ENCODE data around the gene CCDC167. TPM values are rescaled to one million over a fixed set of nuclear protein-coding genes. Genes with fewer than 3 reads are reported as not detected.

CCDC167 gene
- total and polyA plus RNA-seq, 2 donors from 2014 or later = 15.7 to 63.5 TPM

DNA sequence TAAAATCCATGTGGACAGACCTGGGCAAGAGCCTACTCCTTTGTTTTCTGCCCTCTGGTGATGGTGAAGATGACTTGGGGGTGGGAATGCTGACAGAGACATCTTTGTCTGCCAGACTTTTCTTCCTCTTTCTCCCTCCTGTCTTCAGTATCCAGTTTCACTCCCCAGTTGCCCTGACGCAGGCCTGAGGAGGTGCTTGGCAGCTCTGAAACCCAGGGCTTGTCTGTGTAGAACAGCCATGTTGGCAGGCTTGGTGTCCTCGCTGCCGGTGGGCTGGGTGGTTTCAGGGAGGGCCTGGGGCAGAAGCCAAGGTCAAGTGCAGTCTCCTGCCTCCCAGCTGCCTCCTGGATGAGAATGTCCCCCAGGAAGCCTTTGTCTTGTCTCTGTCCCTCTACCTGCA lies 22.5 kb downstream of the CCDC167 start:
- no peak for FAIRE-seq
- intact Hi-C loops (cut with DNase I) = no loop called here
- Histone ChIP-seq H3K27me3 (ENCODE audit: control insufficient read depth, insufficient read depth, low read length) (no peaks in the 10 kb centered on the region), H3K9ac (ENCODE audit: low read length in 3 of 3) (no peak overlapping the region), H3K27ac (ENCODE audit: low read depth in 2 of 2, low read length in 2 of 2) (no peak overlapping the region), H3K4me1 (ENCODE audit: control insufficient read depth in 2 of 3, insufficient read depth in 2 of 3, low read depth in 1 of 3, low read length in 3 of 3) (peaks cover 0 to 8% (median 3%) of the 10 kb centered on the region in 3 donors), H3K36me3 (ENCODE audit: control insufficient read depth in 2 of 3, insufficient read depth in 3 of 3, low read length in 3 of 3) (peaks cover 0 to 71% (median 42%) of the 10 kb centered on the region in 3 donors), H3K4me3 (ENCODE audit: low read length in 3 of 3) (no peak overlapping the region), H3K9me3 (ENCODE audit: control insufficient read depth in 2 of 3, insufficient read depth in 1 of 3, low read length in 3 of 3) (no peaks in the 10 kb centered on the region)
- TF ChIP-seq, protein P1, sequence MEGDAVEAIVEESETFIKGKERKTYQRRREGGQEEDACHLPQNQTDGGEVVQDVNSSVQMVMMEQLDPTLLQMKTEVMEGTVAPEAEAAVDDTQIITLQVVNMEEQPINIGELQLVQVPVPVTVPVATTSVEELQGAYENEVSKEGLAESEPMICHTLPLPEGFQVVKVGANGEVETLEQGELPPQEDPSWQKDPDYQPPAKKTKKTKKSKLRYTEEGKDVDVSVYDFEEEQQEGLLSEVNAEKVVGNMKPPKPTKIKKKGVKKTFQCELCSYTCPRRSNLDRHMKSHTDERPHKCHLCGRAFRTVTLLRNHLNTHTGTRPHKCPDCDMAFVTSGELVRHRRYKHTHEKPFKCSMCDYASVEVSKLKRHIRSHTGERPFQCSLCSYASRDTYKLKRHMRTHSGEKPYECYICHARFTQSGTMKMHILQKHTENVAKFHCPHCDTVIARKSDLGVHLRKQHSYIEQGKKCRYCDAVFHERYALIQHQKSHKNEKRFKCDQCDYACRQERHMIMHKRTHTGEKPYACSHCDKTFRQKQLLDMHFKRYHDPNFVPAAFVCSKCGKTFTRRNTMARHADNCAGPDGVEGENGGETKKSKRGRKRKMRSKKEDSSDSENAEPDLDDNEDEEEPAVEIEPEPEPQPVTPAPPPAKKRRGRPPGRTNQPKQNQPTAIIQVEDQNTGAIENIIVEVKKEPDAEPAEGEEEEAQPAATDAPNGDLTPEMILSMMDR (IDR thresholded peaks at IDR 0.05; ENCODE audit: borderline replicate concordance, extremely low read depth, insufficient read depth) = no peak
- no peak for DNase-seq

DNA sequence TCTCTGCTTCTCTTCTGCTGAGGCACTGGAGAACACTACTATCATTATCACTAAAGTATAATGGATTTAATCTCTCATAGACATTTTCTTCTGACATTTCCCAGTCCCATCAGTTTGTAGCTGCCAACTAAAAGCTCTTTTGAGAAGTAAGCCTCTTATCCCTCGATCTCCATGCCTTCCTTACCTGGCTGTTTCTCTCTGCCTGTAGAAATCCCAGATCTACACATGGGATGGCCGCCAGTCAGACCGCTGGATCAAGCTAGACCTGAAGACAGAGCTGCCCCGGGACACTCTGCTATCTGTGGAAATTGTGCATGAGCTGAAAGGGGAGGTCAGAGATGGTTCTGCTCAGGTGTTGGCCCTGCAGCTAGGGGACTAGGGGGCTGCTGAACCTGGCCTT lies 25.4 kb downstream of the CCDC167 start:
- TF ChIP-seq, protein P1 (IDR thresholded peaks at IDR 0.05; ENCODE audit: borderline replicate concordance, extremely low read depth, insufficient read depth) = no peak
- no peak for DNase-seq
- Histone ChIP-seq H3K4me3 (ENCODE audit: low read length in 3 of 3) (no peak overlapping the region), H3K27me3 (ENCODE audit: control insufficient read depth, insufficient read depth, low read length) (no peaks in the 10 kb centered on the region), H3K9me3 (ENCODE audit: control insufficient read depth in 2 of 3, insufficient read depth in 1 of 3, low read length in 3 of 3) (no peaks in the 10 kb centered on the region), H3K4me1 (ENCODE audit: control insufficient read depth in 2 of 3, insufficient read depth in 2 of 3, low read depth in 1 of 3, low read length in 3 of 3) (peaks cover 0 to 8% (median 3%) of the 10 kb centered on the region in 3 donors), H3K9ac (ENCODE audit: low read length in 3 of 3) (no peak overlapping the region), H3K36me3 (ENCODE audit: control insufficient read depth in 2 of 3, insufficient read depth in 3 of 3, low read length in 3 of 3) (peaks cover 4 to 65% (median 49%) of the 10 kb centered on the region in 3 donors), H3K27ac (ENCODE audit: low read depth in 2 of 2, low read length in 2 of 2) (no peak overlapping the region)
- FAIRE-seq = no peak
- intact Hi-C loops (cut with DNase I) = no loop called here

DNA sequence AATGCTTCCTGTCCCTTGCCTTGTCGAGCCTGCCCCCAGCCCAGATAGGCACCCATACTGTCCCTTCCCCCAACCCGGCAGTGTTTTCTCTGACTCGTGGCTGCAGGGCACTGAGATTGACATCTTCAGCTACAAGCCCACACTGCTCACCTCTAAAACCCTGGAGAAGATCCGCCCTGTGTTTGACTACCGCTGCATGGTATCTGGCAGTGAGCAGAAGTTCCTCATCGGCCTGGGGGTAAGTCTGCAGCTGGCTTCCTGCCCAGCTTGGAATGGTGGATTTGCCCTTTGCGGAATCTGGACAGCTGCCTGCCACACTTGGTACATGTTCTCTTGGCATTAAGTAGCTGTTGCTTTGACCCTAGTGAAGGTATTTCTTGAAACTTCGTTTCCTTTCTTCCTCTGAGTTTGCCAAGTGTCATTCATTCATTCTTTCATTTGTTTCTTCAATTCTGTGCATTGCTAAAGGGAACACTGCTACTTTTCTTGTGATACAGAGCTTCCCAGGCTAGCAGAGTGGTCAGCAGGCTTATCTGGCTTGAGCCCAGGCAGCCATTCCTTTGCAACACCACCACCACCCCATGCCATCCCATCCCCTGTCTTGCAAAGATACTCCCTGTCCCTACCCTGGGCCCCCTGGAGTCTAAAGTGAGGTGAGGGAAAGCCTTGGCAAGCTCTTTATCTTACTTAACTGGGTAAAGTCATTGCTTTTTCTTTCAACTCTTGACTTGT lies 26.2 kb downstream of the CCDC167 start:
- Histone ChIP-seq H3K9ac (ENCODE audit: low read length in 3 of 3) (no peak overlapping the region), H3K4me3 (ENCODE audit: low read length in 3 of 3) (no peak overlapping the region), H3K27ac (ENCODE audit: low read depth in 2 of 2, low read length in 2 of 2) (no peak overlapping the region), H3K9me3 (ENCODE audit: control insufficient read depth in 2 of 3, insufficient read depth in 1 of 3, low read length in 3 of 3) (no peaks in the 10 kb centered on the region), H3K36me3 (ENCODE audit: control insufficient read depth in 2 of 3, insufficient read depth in 3 of 3, low read length in 3 of 3) (peaks cover 4 to 58% (median 42%) of the 10 kb centered on the region in 3 donors), H3K4me1 (ENCODE audit: control insufficient read depth in 2 of 3, insufficient read depth in 2 of 3, low read depth in 1 of 3, low read length in 3 of 3) (peaks cover 0 to 8% (median 3%) of the 10 kb centered on the region in 3 donors), H3K27me3 (ENCODE audit: control insufficient read depth, insufficient read depth, low read length) (no peaks in the 10 kb centered on the region)
- intact Hi-C loops (cut with DNase I) = no loop called here
- DNase-seq = no peak
- no peak for FAIRE-seq
- TF ChIP-seq, protein P1 (IDR thresholded peaks at IDR 0.05; ENCODE audit: borderline replicate concordance, extremely low read depth, insufficient read depth) = no peak

Measured in kidney (tissue), 14 donors.